Panc1 (cell line): Measurements from ENCODE around the gene PM20D2. TPM values are rescaled to one million over a fixed set of nuclear protein-coding genes. Genes with fewer than 3 reads are reported as not detected.

Experiments used
- ATAC-seq: fragments of 200-7000 bp; cut with Tn5 transposase; 2 replicates; pipeline ENCODE4 v1.9.1; 2020; ENCODE audit warnings: mild to moderate bottlenecking, moderate library complexity
- BruUV-seq: library from RNA; stranded (reverse); fragments of 400-500 nt; replicated peaks from 2 replicates; lab custom pipeline; 2021; lab: Mats Ljungman, UMichigan
- CTCF ChIA-PET: fragments of 300-600 bp; sonication (Branson Sonifier 250); formaldehyde crosslinking; loops from one replicate; lab custom pipeline; 2022; ENCODE audit warnings: antibody characterized with exemption; lab: Charles Lee
- POLR2A ChIA-PET: fragments of 300-600 bp; sonication (Branson Sonifier 250); formaldehyde crosslinking; loops from one replicate; lab custom pipeline; 2022; ENCODE audit warnings: antibody characterized with exemption; lab: Charles Lee
- DNase-seq: peaks from one replicate; pipeline ENCODE4 v3.0.0-alpha.2; 2010; ENCODE audit warnings: low read depth, low spot score
- H3K27ac ChIP-seq: 2 replicates; pipeline ENCODE4 v1.5.1; 2011; ENCODE audit warnings: mild to moderate bottlenecking, low read length, inconsistent platforms
- H3K27me3 ChIP-seq: fragments of 200-500 bp; sonication (Bioruptor generic); 2 replicates; pipeline ENCODE4 v1.6.0; 2014; ENCODE audit warnings: low read length, inconsistent platforms; ENCODE audit not compliant: control insufficient read depth, insufficient read depth
- H3K36me3 ChIP-seq: fragments of 200-500 bp; sonication (Bioruptor generic); 2 replicates; pipeline ENCODE4 v1.5.1; 2014; ENCODE audit warnings: inconsistent platforms, mild to moderate bottlenecking, low read length, moderate library complexity; ENCODE audit not compliant: control insufficient read depth, insufficient read depth
- H3K4me1 ChIP-seq: 2 replicates; pipeline ENCODE4 v1.5.1; 2011; ENCODE audit warnings: inconsistent platforms, mild to moderate bottlenecking, low read length, moderate library complexity; ENCODE audit not compliant: control insufficient read depth, insufficient read depth
- H3K4me3 ChIP-seq, 2 experiments: 2 replicates each; pipeline ENCODE4 v1.5.1; 2011 to 2012; ENCODE audit warnings: low read depth in 2 of 2, low read length in 2 of 2, mild to moderate bottlenecking in 2 of 2, inconsistent platforms in 1 of 2, moderate library complexity in 1 of 2
- H3K9me3 ChIP-seq: fragments of 200-500 bp; sonication (Bioruptor generic); 2 replicates; pipeline ENCODE4 v1.5.1; 2014; ENCODE audit warnings: low read depth, mild to moderate bottlenecking, inconsistent platforms, low read length, moderate library complexity; ENCODE audit not compliant: control insufficient read depth, insufficient read depth
- POLR2AphosphoS5 ChIP-seq: IDR thresholded peaks from 2 replicates; pipeline ENCODE4 v1.6.1; 2012; ENCODE audit warnings: mild to moderate bottlenecking, low read depth, low read length, moderate library complexity
- SIN3A ChIP-seq: IDR thresholded peaks from 2 replicates; pipeline ENCODE4 v1.6.1; 2012; ENCODE audit warnings: low read depth, mild to moderate bottlenecking, low read length, moderate library complexity, borderline replicate concordance; ENCODE audit not compliant: insufficient read depth
- TCF7L2 ChIP-seq: IDR thresholded peaks from 2 replicates; pipeline ENCODE4 v1.6.1; 2011; ENCODE audit warnings: mild to moderate bottlenecking, low read depth, low read length, inconsistent platforms
- in situ Hi-C: cut with HindIII; loops from 2 replicates; pipeline ENCODE4 v1.10.0; 2016; ENCODE audit warnings: low sequenced_read_pairs, low pct_unique_long_range_greater_than_20kb
- intact Hi-C: fragments of 100-400 bp; cut with micrococcal nuclease; formaldehyde crosslinking; loops from one replicate; pipeline ENCODE4 v1.10.0; 2022; ENCODE audit not compliant: unreplicated experiment
- total RNA-seq: library from RNA; stranded (reverse); gene quantifications from one replicate; pipeline ENCODE4 v1.2.1, GENCODE V29; 2021; ENCODE audit not compliant: unreplicated experiment
- TF ChIP-seq, protein P1 (sequence below): fragments of 450-650 bp; IDR thresholded peaks from 2 replicates; pipeline ENCODE4 v1.5.1; 2017; ENCODE audit warnings: mild to moderate bottlenecking
- TF ChIP-seq, protein P2 (sequence below), 2 experiments: IDR thresholded peaks; 2 replicates each; pipeline ENCODE4 v1.6.1; 2011 to 2012; ENCODE audit warnings: low read depth in 2 of 2, control low read depth in 1 of 2, low read length in 1 of 2, mild to moderate bottlenecking in 1 of 2, moderate library complexity in 1 of 2; ENCODE audit not compliant: insufficient read depth in 1 of 2

The PM20D2 gene
- total RNA-seq, 1 experiment from 2014 or later, result 13.6 TPM

DNA sequence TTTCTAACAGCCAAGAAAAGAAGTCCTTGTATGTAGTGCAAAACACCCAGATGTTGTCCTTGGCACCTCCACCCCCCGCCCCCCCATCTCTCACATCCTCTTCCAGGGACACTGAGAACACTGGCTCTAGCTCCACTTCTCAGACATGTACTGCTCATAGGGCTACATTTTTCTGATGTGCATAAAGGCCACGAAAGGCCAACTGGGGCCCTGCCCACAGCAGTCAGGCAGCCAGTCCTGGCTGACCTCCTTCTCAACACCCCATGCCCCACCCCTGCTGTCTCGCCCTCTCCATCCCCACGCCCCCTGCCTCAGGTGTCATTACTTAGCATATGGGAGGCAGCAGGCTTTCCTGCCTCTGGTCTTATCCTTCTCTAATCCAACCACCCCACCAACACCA is 60.0 kb downstream of the PM20D2 start:
- TF ChIP-seq, protein P1, sequence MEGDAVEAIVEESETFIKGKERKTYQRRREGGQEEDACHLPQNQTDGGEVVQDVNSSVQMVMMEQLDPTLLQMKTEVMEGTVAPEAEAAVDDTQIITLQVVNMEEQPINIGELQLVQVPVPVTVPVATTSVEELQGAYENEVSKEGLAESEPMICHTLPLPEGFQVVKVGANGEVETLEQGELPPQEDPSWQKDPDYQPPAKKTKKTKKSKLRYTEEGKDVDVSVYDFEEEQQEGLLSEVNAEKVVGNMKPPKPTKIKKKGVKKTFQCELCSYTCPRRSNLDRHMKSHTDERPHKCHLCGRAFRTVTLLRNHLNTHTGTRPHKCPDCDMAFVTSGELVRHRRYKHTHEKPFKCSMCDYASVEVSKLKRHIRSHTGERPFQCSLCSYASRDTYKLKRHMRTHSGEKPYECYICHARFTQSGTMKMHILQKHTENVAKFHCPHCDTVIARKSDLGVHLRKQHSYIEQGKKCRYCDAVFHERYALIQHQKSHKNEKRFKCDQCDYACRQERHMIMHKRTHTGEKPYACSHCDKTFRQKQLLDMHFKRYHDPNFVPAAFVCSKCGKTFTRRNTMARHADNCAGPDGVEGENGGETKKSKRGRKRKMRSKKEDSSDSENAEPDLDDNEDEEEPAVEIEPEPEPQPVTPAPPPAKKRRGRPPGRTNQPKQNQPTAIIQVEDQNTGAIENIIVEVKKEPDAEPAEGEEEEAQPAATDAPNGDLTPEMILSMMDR, result no peak
- TF ChIP-seq POLR2AphosphoS5 (no peak), TCF7L2 (no peak)
- no peaks in the 10 kb centered on the region for H3K36me3 ChIP-seq
- H3K9me3 ChIP-seq, result no peaks in the 10 kb centered on the region
- in situ Hi-C loops, result no loop called here
- CTCF ChIA-PET, result no interaction called here
- BruUV-seq, result no TSS peak
- ATAC-seq, result no peak
- H3K27me3 ChIP-seq, result no peaks in the 10 kb centered on the region
- intact Hi-C loops, result no loop called here
- H3K4me1 ChIP-seq, result no peaks in the 10 kb centered on the region
- H3K27ac ChIP-seq, result no peak overlapping the region
- no peak for DNase-seq
- POLR2A ChIA-PET, result no interaction called here
- H3K4me3 ChIP-seq, result no peak overlapping the region

DNA sequence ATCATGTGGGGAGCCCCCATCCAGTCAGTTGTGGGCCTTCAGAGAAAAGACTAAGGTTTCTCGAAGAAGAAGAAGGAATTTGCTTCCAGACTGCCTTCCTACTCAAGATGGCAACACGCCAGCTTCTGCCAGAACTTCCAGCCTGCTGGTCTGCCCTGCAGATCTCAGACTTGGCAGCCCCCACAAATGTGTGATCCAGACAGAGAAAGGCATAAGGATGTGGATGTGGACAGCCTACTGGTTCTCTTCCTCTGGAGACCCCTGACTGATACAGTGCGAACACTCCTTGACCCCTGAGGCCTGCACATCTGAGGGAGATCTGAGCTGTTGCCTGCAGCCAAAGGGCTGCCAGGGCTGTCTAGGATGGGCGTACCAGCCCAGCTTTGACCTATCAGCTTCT is 62.7 kb downstream of the PM20D2 start:
- in situ Hi-C loops (no loop called here), intact Hi-C loops (no loop called here)
- DNase-seq (no peak), ATAC-seq (no peak)
- H3K27ac ChIP-seq, result no peak overlapping the region
- H3K4me1 ChIP-seq, result no peaks in the 10 kb centered on the region
- ChIA-PET CTCF (no interaction called here), POLR2A (no interaction called here)
- H3K4me3 ChIP-seq, result no peak overlapping the region
- H3K9me3 ChIP-seq, result no peaks in the 10 kb centered on the region
- H3K36me3 ChIP-seq, result no peaks in the 10 kb centered on the region
- TF ChIP-seq, protein P2, sequence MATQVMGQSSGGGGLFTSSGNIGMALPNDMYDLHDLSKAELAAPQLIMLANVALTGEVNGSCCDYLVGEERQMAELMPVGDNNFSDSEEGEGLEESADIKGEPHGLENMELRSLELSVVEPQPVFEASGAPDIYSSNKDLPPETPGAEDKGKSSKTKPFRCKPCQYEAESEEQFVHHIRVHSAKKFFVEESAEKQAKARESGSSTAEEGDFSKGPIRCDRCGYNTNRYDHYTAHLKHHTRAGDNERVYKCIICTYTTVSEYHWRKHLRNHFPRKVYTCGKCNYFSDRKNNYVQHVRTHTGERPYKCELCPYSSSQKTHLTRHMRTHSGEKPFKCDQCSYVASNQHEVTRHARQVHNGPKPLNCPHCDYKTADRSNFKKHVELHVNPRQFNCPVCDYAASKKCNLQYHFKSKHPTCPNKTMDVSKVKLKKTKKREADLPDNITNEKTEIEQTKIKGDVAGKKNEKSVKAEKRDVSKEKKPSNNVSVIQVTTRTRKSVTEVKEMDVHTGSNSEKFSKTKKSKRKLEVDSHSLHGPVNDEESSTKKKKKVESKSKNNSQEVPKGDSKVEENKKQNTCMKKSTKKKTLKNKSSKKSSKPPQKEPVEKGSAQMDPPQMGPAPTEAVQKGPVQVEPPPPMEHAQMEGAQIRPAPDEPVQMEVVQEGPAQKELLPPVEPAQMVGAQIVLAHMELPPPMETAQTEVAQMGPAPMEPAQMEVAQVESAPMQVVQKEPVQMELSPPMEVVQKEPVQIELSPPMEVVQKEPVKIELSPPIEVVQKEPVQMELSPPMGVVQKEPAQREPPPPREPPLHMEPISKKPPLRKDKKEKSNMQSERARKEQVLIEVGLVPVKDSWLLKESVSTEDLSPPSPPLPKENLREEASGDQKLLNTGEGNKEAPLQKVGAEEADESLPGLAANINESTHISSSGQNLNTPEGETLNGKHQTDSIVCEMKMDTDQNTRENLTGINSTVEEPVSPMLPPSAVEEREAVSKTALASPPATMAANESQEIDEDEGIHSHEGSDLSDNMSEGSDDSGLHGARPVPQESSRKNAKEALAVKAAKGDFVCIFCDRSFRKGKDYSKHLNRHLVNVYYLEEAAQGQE (IDR thresholded peaks at IDR 0.05; ENCODE audit: insufficient read depth in 1 of 2, low read depth in 2 of 2, low read length in 1 of 2), result no peak
- TF ChIP-seq SIN3A, result no peak
- no peak for TF ChIP-seq POLR2AphosphoS5
- TF ChIP-seq TCF7L2, result no peak
- TF ChIP-seq, protein P1, result no peak
- peaks cover 4% of the 10 kb centered on the region; the same call in 1 of the 2 replicates for H3K27me3 ChIP-seq
- no TSS peak for BruUV-seq
